Renal cortical epithelial cell (primary cell): ENCODE measurements around the gene MAX. TPM values are rescaled to one million over a fixed set of nuclear protein-coding genes. Genes with fewer than 3 reads are reported as not detected.

Experiments
- DNase-seq: peaks from one replicate; pipeline ENCODE4 v3.0.0-alpha.2; 2011; ENCODE audit warnings: low read depth
- total RNA-seq: library from RNA; depleted of rRNA; stranded (reverse); fragments of >200 nt; gene quantifications from 2 replicates; pipeline ENCODE4 v1.2.3, GENCODE V29; 2014

The MAX gene
- total RNA-seq, 1 donor from 2014 or later: 32.0 TPM

GRCh38 chr14:65073605-65074201 lies 28.6 kb downstream of the MAX start:
- DNase-seq: no peak

- no peak for DNase-seq
Measured at GRCh38 chr14:65072937-65073336, 29.4 kb downstream of the MAX start.

GRCh38 chr14:65072256-65072655 lies 30.1 kb downstream of the MAX start:
- DNase-seq: no peak

- DNase-seq: no peak
Measured at GRCh38 chr14:65071544-65071943, 30.8 kb downstream of the MAX start.

GRCh38 chr14:65070471-65070976 lies 31.8 kb downstream of the MAX start:
- DNase-seq: peak; percentile 19

GRCh38 chr14:65069874-65070413 lies 32.4 kb downstream of the MAX start:
- DNase-seq: no peak

- DNase-seq: no peak
Measured at GRCh38 chr14:65065719-65066118, 36.6 kb downstream of the MAX start.

GRCh38 chr14:65062096-65063075 lies 39.9 kb downstream of the MAX start:
- peak; percentile 11 for DNase-seq

GRCh38 chr14:65057695-65058094 lies 44.6 kb downstream of the MAX start:
- no peak for DNase-seq

GRCh38 chr14:65054471-65055085 lies 47.7 kb downstream of the MAX start:
- DNase-seq: no peak

- DNase-seq: no peak
Measured at GRCh38 chr14:65053466-65053865, 48.9 kb downstream of the MAX start.

GRCh38 chr14:65052832-65053231 lies 49.5 kb downstream of the MAX start:
- DNase-seq: no peak

GRCh38 chr14:65045709-65046108 lies 56.6 kb downstream of the MAX start:
- DNase-seq: no peak

- DNase-seq: no peak
Measured at GRCh38 chr14:65045006-65045405, 57.3 kb downstream of the MAX start.

- no peak for DNase-seq
Measured at GRCh38 chr14:65044596-65044959, 57.7 kb downstream of the MAX start.

- DNase-seq: no peak
Measured at GRCh38 chr14:65043893-65044595, 58.3 kb downstream of the MAX start.

GRCh38 chr14:65042731-65043372 lies 59.5 kb downstream of the MAX start:
- DNase-seq: no peak

- no peak for DNase-seq
Measured at GRCh38 chr14:65042296-65042695, 60.0 kb downstream of the MAX start.

- DNase-seq: no peak
Measured at GRCh38 chr14:65041434-65041915, 60.8 kb downstream of the MAX start.

- DNase-seq: no peak
Measured at GRCh38 chr14:65040666-65041433, 61.5 kb downstream of the MAX start.
